GM12872 (cell line): Measurements from ENCODE around the gene DAB2IP.

Source experiments
- TF ChIP-seq, protein P1 (sequence below): IDR thresholded peaks from 3 replicates; pipeline ENCODE4 v1.5.1; 2011; ENCODE audit warnings: low read depth, mild to moderate bottlenecking, low read length, moderate library complexity; ENCODE audit not compliant: insufficient read depth

Gene DAB2IP

DNA sequence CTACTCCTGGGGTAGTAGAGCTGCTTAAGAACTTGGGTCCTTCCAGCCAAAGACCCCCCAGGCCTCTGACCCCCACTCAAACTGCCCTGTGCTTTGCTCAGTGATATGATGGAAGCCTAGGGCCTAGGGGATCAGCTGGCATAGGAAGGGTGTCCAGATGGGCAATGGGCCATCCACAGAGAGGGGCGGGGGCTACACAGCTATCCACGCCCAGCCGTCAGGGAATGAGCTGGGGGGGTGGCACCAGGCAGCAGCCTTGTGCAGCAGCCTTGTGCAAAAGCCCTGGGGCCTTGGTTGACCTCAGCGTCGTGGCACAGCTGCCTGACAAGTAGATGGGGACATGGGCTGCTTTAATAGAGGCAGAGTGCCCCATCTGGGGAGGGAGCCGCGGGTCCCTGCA is 43.2 kb downstream of the DAB2IP start:
- TF ChIP-seq, protein P1, sequence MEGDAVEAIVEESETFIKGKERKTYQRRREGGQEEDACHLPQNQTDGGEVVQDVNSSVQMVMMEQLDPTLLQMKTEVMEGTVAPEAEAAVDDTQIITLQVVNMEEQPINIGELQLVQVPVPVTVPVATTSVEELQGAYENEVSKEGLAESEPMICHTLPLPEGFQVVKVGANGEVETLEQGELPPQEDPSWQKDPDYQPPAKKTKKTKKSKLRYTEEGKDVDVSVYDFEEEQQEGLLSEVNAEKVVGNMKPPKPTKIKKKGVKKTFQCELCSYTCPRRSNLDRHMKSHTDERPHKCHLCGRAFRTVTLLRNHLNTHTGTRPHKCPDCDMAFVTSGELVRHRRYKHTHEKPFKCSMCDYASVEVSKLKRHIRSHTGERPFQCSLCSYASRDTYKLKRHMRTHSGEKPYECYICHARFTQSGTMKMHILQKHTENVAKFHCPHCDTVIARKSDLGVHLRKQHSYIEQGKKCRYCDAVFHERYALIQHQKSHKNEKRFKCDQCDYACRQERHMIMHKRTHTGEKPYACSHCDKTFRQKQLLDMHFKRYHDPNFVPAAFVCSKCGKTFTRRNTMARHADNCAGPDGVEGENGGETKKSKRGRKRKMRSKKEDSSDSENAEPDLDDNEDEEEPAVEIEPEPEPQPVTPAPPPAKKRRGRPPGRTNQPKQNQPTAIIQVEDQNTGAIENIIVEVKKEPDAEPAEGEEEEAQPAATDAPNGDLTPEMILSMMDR = no peak

DNA sequence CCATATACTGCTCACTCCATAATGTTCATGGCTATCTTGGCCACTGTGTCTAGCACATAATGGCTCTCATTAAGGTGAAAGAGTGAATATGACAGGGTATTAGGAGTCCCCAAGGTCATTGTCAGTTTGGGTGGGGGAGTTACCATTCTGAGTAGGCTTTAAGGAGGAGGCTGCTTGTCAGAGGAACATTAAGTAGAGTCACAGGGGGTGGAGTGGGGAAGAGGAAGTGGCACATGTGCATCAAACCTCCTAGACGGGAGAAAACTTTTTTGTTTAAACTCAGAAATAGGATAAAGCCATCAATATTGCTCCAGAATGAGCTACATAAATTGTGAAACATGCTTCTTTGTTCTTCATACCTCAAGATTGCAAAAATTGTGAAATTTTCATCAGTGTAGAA is 45.5 kb downstream of the DAB2IP start:
- TF ChIP-seq, protein P1 = no peak

- TF ChIP-seq, protein P1 = no peak
Measured at GRCh38 chr9:121698627-121699570, 47.5 kb downstream of the DAB2IP start.

GRCh38 chr9:121699571-121700164 is 48.2 kb downstream of the DAB2IP start:
- TF ChIP-seq, protein P1 = no peak

DNA sequence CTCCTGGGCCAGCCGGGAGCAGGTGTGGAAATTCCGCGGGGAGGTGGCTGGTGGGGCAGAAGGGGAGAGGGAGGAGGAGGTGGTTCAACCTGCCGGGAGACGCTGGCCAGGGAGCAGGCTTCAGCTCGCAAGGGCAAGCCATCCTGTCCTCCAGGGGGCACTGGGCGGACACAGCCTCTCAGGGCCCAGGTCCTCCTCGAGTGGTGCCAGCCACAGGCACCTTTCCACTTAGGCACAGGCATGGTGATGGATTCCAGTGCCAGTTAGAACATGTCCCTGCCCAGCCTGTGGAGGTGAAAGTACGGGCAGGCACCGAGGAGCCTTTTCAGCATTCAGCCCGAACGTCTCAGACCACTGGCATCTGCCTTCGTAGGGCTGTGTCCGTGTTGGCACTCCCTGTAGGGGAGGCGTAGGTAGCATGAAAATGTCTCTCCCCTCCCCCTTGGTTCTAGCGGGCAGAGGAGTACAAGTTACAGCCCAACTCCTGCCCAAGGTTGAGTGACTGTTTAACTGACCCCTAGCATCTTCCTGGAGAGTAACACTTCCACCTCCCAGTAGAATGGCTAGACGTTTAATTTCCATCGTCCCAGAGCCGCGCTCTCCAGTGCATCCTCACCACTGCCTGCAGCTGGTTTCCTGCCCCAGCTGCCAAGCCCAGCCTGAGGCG is 48.9 kb downstream of the DAB2IP start:
- TF ChIP-seq, protein P1 = peak; percentile 61

DNA sequence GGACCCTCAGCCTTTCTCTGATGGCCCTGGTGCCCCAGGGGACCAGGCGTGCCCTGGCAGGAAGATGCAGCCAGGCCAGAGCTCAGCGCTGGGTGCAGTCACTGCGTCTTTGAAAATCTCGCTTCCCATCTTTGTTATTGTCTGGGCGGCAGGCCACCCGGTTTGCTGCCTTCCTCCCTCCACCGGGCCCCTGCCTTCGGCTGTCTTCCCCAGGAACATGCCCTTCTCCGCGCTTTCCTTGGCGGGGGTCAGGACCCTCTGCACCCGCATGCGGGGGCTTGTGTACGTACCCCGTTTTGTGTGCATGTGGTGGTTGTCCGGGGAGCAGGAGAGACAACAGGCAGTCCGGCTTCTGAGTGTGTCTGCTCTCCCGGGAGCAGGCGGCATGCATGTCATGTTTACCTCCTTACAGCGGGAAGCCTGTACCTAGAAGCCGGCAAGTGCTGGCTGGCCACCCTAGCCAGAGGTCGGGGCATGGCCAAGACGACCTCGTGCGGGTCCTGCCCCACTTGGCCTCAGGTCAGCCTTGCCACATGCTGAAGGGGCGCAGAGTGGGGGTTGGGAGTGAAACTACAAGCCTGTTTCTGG is 49.5 kb downstream of the DAB2IP start:
- TF ChIP-seq, protein P1 = no peak
